Thyroid gland (tissue), 4 donors: Measurements from ENCODE around the gene LMBR1L.

ENCODE experiments used
- CTCF ChIP-seq, 6 experiments: fragments of 200-600 bp in 3 of 6; fragments of 450-650 bp in 3 of 6; sonication (generic) in 3 of 6; IDR thresholded peaks; one replicate each; pipeline ENCODE4 v1.5.1; 2016 to 2019; ENCODE audit warnings: antibody characterized with exemption in 6 of 6, mild to moderate bottlenecking in 2 of 6, inconsistent platforms in 1 of 6, moderate library complexity in 1 of 6
- POLR2A ChIP-seq, 2 donors: fragments of 450-650 bp; IDR thresholded peaks; one replicate each; pipeline ENCODE4 v1.6.1; 2017; ENCODE audit warnings: antibody characterized with exemption in 2 of 2, mild to moderate bottlenecking in 2 of 2, moderate library complexity in 1 of 2

GRCh38 chr12:49094160-49094974 lies 16.3 kb downstream of the LMBR1L start, which contains the start of gene DHH:
- TF ChIP-seq CTCF (IDR thresholded peaks at IDR 0.05) (no peak), POLR2A (IDR thresholded peaks at IDR 0.05) (no peak)
